ENCODE results near the gene EBF3.

The EBF3 gene

GRCh38 chr10:129959544-129960480, 4.3 kb downstream of the EBF3 start:
- peaks cover 21% of the 10 kb centered on the region for H3K4me1 ChIP-seq (ENCODE audit: control insufficient read depth, insufficient read depth, low read length, poor library complexity, severe bottlenecking)
- no peaks in the 10 kb centered on the region for H3K36me3 ChIP-seq (ENCODE audit: control insufficient read depth, insufficient read depth, low read length)
- H3K4me3 ChIP-seq (ENCODE audit: insufficient read depth, low read depth, low read length, poor library complexity, severe bottlenecking) = no peak overlapping the region
- H3K27me3 ChIP-seq (replicated peaks; ENCODE audit: control insufficient read depth, insufficient read depth, low read length, poor library complexity, severe bottlenecking) = peaks cover 75% of the 10 kb centered on the region
- H3K27ac ChIP-seq (ENCODE audit: insufficient read depth, low read length, poor library complexity, severe bottlenecking) = no peak overlapping the region
- no peak for DNase-seq
- H3K9me3 ChIP-seq (ENCODE audit: control insufficient read depth, low read length) = no peaks in the 10 kb centered on the region

- Histone ChIP-seq H3K4me1 (ENCODE audit: control insufficient read depth, insufficient read depth, low read length, poor library complexity, severe bottlenecking) (peaks cover 16% of the 10 kb centered on the region), H3K36me3 (ENCODE audit: control insufficient read depth, insufficient read depth, low read length) (no peaks in the 10 kb centered on the region), H3K9me3 (ENCODE audit: control insufficient read depth, low read length) (no peaks in the 10 kb centered on the region), H3K27me3 (replicated peaks; ENCODE audit: control insufficient read depth, insufficient read depth, low read length, poor library complexity, severe bottlenecking) (peaks cover 76% of the 10 kb centered on the region), H3K27ac (ENCODE audit: insufficient read depth, low read length, poor library complexity, severe bottlenecking) (no peak overlapping the region), H3K4me3 (ENCODE audit: insufficient read depth, low read depth, low read length, poor library complexity, severe bottlenecking) (peak overlapping the region; percentile 24)
- no peak for DNase-seq
Measured at GRCh38 chr10:129958629-129959543, 5.2 kb downstream of the EBF3 start.

- Histone ChIP-seq H3K27me3 (replicated peaks; ENCODE audit: control insufficient read depth, insufficient read depth, low read length, poor library complexity, severe bottlenecking) (peaks cover 74% of the 10 kb centered on the region), H3K9me3 (ENCODE audit: control insufficient read depth, low read length) (no peaks in the 10 kb centered on the region), H3K4me3 (ENCODE audit: insufficient read depth, low read depth, low read length, poor library complexity, severe bottlenecking) (peak overlapping the region; percentile 24), H3K4me1 (ENCODE audit: control insufficient read depth, insufficient read depth, low read length, poor library complexity, severe bottlenecking) (peaks cover 11% of the 10 kb centered on the region), H3K36me3 (ENCODE audit: control insufficient read depth, insufficient read depth, low read length) (no peaks in the 10 kb centered on the region), H3K27ac (ENCODE audit: insufficient read depth, low read length, poor library complexity, severe bottlenecking) (no peak overlapping the region)
- DNase-seq = no peak
Measured at GRCh38 chr10:129958148-129958628, 5.9 kb downstream of the EBF3 start.

GRCh38 chr10:129956876-129957673, 7.0 kb downstream of the EBF3 start:
- H3K9me3 ChIP-seq (ENCODE audit: control insufficient read depth, low read length) = no peaks in the 10 kb centered on the region
- no peak overlapping the region for H3K4me3 ChIP-seq (ENCODE audit: insufficient read depth, low read depth, low read length, poor library complexity, severe bottlenecking)
- peaks cover 4% of the 10 kb centered on the region for H3K4me1 ChIP-seq (ENCODE audit: control insufficient read depth, insufficient read depth, low read length, poor library complexity, severe bottlenecking)
- no peaks in the 10 kb centered on the region for H3K36me3 ChIP-seq (ENCODE audit: control insufficient read depth, insufficient read depth, low read length)
- peaks cover 63% of the 10 kb centered on the region for H3K27me3 ChIP-seq (replicated peaks; ENCODE audit: control insufficient read depth, insufficient read depth, low read length, poor library complexity, severe bottlenecking)
- no peak overlapping the region for H3K27ac ChIP-seq (ENCODE audit: insufficient read depth, low read length, poor library complexity, severe bottlenecking)
- DNase-seq = no peak

GRCh38 chr10:129956286-129956670, 7.8 kb downstream of the EBF3 start:
- H3K9me3 ChIP-seq (ENCODE audit: control insufficient read depth, low read length) = no peaks in the 10 kb centered on the region
- no peak overlapping the region for H3K4me3 ChIP-seq (ENCODE audit: insufficient read depth, low read depth, low read length, poor library complexity, severe bottlenecking)
- peaks cover 55% of the 10 kb centered on the region for H3K27me3 ChIP-seq (replicated peaks; ENCODE audit: control insufficient read depth, insufficient read depth, low read length, poor library complexity, severe bottlenecking)
- peaks cover 4% of the 10 kb centered on the region for H3K4me1 ChIP-seq (ENCODE audit: control insufficient read depth, insufficient read depth, low read length, poor library complexity, severe bottlenecking)
- no peak overlapping the region for H3K27ac ChIP-seq (ENCODE audit: insufficient read depth, low read length, poor library complexity, severe bottlenecking)
- no peaks in the 10 kb centered on the region for H3K36me3 ChIP-seq (ENCODE audit: control insufficient read depth, insufficient read depth, low read length)
- DNase-seq = no peak

GRCh38 chr10:129955601-129956285, 8.3 kb downstream of the EBF3 start:
- no peak overlapping the region for H3K4me3 ChIP-seq (ENCODE audit: insufficient read depth, low read depth, low read length, poor library complexity, severe bottlenecking)
- no peak overlapping the region for H3K27ac ChIP-seq (ENCODE audit: insufficient read depth, low read length, poor library complexity, severe bottlenecking)
- H3K36me3 ChIP-seq (ENCODE audit: control insufficient read depth, insufficient read depth, low read length) = no peaks in the 10 kb centered on the region
- H3K27me3 ChIP-seq (replicated peaks; ENCODE audit: control insufficient read depth, insufficient read depth, low read length, poor library complexity, severe bottlenecking) = peaks cover 50% of the 10 kb centered on the region
- DNase-seq = no peak
- H3K4me1 ChIP-seq (ENCODE audit: control insufficient read depth, insufficient read depth, low read length, poor library complexity, severe bottlenecking) = peaks cover 4% of the 10 kb centered on the region
- no peaks in the 10 kb centered on the region for H3K9me3 ChIP-seq (ENCODE audit: control insufficient read depth, low read length)

- H3K27ac ChIP-seq (ENCODE audit: insufficient read depth, low read length, poor library complexity, severe bottlenecking) = no peak overlapping the region
- peaks cover 40% of the 10 kb centered on the region for H3K27me3 ChIP-seq (replicated peaks; ENCODE audit: control insufficient read depth, insufficient read depth, low read length, poor library complexity, severe bottlenecking)
- H3K4me1 ChIP-seq (ENCODE audit: control insufficient read depth, insufficient read depth, low read length, poor library complexity, severe bottlenecking) = peaks cover 4% of the 10 kb centered on the region
- DNase-seq = no peak
- no peak overlapping the region for H3K4me3 ChIP-seq (ENCODE audit: insufficient read depth, low read depth, low read length, poor library complexity, severe bottlenecking)
- H3K9me3 ChIP-seq (ENCODE audit: control insufficient read depth, low read length) = no peaks in the 10 kb centered on the region
- H3K36me3 ChIP-seq (ENCODE audit: control insufficient read depth, insufficient read depth, low read length) = no peaks in the 10 kb centered on the region
Measured at GRCh38 chr10:129954492-129955315, 9.4 kb downstream of the EBF3 start.

GRCh38 chr10:129953119-129954051, 10.7 kb downstream of the EBF3 start:
- DNase-seq = no peak
- Histone ChIP-seq H3K27ac (ENCODE audit: insufficient read depth, low read length, poor library complexity, severe bottlenecking) (no peak overlapping the region), H3K27me3 (replicated peaks; ENCODE audit: control insufficient read depth, insufficient read depth, low read length, poor library complexity, severe bottlenecking) (peaks cover 27% of the 10 kb centered on the region)

More at GRCh38 chr10:129953119-129954051, 10.7 kb downstream of the EBF3 start:
- Histone ChIP-seq H3K4me1 (ENCODE audit: control insufficient read depth, insufficient read depth, low read length, poor library complexity, severe bottlenecking) (no peaks in the 10 kb centered on the region), H3K36me3 (ENCODE audit: control insufficient read depth, insufficient read depth, low read length) (no peaks in the 10 kb centered on the region), H3K4me3 (ENCODE audit: insufficient read depth, low read depth, low read length, poor library complexity, severe bottlenecking) (no peak overlapping the region), H3K9me3 (ENCODE audit: control insufficient read depth, low read length) (no peaks in the 10 kb centered on the region)

Measured in effector memory CD4-positive, alpha-beta T cell (primary cell).